Hematopoietic multipotent progenitor cell treated with erythropoietin and hydrocortisone succinate and interleukin-3 and kit ligand, for 17 days (in vitro differentiated cells): Measurements from ENCODE around the gene ZNF326.

Experiments
- DNase-seq: peaks from one replicate; pipeline ENCODE4 v3.0.0-alpha.2; 2015; ENCODE audit warnings: low spot score

The ZNF326 gene

DNA sequence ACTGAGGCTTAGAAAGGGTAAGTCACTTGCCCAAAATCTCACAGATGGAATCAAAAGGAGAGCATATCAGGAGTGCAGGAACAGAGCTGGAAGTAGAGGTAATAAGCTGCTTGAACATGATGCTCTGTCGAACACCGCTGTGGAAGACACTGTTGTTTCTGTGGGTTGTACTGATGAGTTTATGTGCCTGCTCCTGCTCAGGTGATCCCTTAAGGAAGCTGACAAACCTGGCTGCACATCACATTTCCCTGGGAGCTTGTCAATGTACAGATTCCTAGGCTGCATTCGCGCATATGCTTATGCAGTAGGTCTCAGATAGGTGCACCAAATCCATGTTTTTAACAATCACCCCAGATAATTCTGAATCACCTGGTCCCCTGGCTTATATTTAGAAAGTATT lies 79.7 kb downstream of the ZNF326 start:
- DNase-seq: no peak

DNA sequence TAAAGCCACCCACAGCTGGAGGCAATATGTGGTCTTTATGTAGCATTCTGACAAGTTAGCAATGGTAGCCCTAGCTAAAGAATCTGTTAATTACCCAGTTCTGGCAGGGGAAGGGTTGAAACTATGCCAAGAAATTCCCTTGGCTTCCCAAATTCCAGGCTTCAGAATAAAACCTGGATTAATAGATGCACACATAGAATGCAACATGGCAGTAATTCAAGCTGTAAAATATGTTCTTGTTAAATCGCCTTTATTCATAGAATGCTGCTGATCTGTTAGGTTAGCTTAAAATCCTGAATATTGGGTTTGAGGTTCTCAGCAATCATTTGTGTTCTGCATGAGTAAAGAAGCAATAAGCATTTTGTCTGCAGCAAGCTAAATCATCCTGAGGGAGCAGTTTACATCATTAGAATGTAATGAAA lies 80.1 kb downstream of the ZNF326 start:
- no peak for DNase-seq

DNA sequence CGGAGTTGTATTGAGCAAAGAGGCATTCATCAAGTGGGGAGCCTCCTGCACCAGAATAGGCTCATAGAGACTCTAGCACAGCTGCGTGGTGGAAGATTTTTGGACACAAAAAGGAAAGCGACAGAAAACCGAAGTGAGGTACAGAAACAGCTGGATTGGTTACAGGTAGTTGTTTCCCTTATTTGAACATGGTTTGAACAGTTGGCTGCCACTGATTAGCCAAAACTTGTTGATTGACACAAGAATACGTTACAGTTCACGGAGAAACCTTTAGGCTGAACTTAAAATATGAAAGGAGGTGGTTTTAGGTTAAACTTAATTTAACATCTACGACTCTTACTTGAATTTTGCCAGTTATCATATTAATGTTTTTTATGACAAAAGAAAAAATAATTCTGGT lies 89.1 kb downstream of the ZNF326 start:
- no peak for DNase-seq
